ENCODE results near the gene TEX101. TPM values are rescaled to one million over a fixed set of nuclear protein-coding genes. Genes with fewer than 3 reads are reported as not detected.
"Not testable (repeated sequence)": the region's sequence is repeated elsewhere in the genome, so short reads cannot be mapped to it uniquely, and the experiment has no call there.

TEX101 gene
- total and polyA plus RNA-seq, 2 donors (not counting 1 experiment from before 2014, with no cell fraction given), result not detected

- H3K27me3 ChIP-seq (ENCODE audit: control insufficient read depth, insufficient read depth, low read length); H3K4me3 ChIP-seq (replicated peaks in 1 of 4; ENCODE audit: control extremely low read depth in 1 of 4, insufficient read depth in 1 of 4, low read depth in 3 of 4, low read length in 4 of 4); H4K20me1 ChIP-seq (ENCODE audit: control insufficient read depth, extremely low read depth, insufficient read depth, low read length); H3K27ac ChIP-seq (ENCODE audit: insufficient read depth, low read length); H3K79me2 ChIP-seq (ENCODE audit: control insufficient read depth, insufficient read depth, low read length); H3K9ac ChIP-seq (ENCODE audit: insufficient read depth, low read length); H3K4me2 ChIP-seq (ENCODE audit: extremely low read depth, insufficient read depth, low read length); H3K4me1 ChIP-seq (ENCODE audit: control insufficient read depth, extremely low read depth, insufficient read depth, low read length); H3K36me3 ChIP-seq (ENCODE audit: control insufficient read depth, insufficient read depth, low read length); H2AFZ ChIP-seq (ENCODE audit: low read length); H3K9me3 ChIP-seq (ENCODE audit: control insufficient read depth, insufficient read depth, low read depth, low read length): not testable (repeated sequence)
- peak in 1 of 2 donors; percentile 60 for DNase-seq (ENCODE audit: low read depth in 2 of 2)
Observed at GRCh38 chr19:43390903-43391551, 23.7 kb upstream of the TEX101 start.

GRCh38 chr19:43391552-43391935, 23.1 kb upstream of the TEX101 start:
- not testable (repeated sequence) for H3K79me2 ChIP-seq (ENCODE audit: control insufficient read depth, insufficient read depth, low read length); H3K4me3 ChIP-seq (replicated peaks in 1 of 4; ENCODE audit: control extremely low read depth in 1 of 4, insufficient read depth in 1 of 4, low read depth in 3 of 4, low read length in 4 of 4); H3K4me1 ChIP-seq (ENCODE audit: control insufficient read depth, extremely low read depth, insufficient read depth, low read length); H3K27me3 ChIP-seq (ENCODE audit: control insufficient read depth, insufficient read depth, low read length); H3K9me3 ChIP-seq (ENCODE audit: control insufficient read depth, insufficient read depth, low read depth, low read length); H2AFZ ChIP-seq (ENCODE audit: low read length); H3K4me2 ChIP-seq (ENCODE audit: extremely low read depth, insufficient read depth, low read length); H3K9ac ChIP-seq (ENCODE audit: insufficient read depth, low read length); H3K27ac ChIP-seq (ENCODE audit: insufficient read depth, low read length); H4K20me1 ChIP-seq (ENCODE audit: control insufficient read depth, extremely low read depth, insufficient read depth, low read length); H3K36me3 ChIP-seq (ENCODE audit: control insufficient read depth, insufficient read depth, low read length)
- peak in 1 of 2 donors; percentile 1 for DNase-seq (ENCODE audit: low read depth in 2 of 2)

- DNase-seq (ENCODE audit: low read depth in 2 of 2); H2AFZ ChIP-seq (ENCODE audit: low read length); H3K9ac ChIP-seq (ENCODE audit: insufficient read depth, low read length); H3K9me3 ChIP-seq (ENCODE audit: control insufficient read depth, insufficient read depth, low read depth, low read length); H3K27me3 ChIP-seq (ENCODE audit: control insufficient read depth, insufficient read depth, low read length); H4K20me1 ChIP-seq (ENCODE audit: control insufficient read depth, extremely low read depth, insufficient read depth, low read length); H3K4me3 ChIP-seq (replicated peaks in 1 of 4; ENCODE audit: control extremely low read depth in 1 of 4, insufficient read depth in 1 of 4, low read depth in 3 of 4, low read length in 4 of 4); H3K4me2 ChIP-seq (ENCODE audit: extremely low read depth, insufficient read depth, low read length); H3K4me1 ChIP-seq (ENCODE audit: control insufficient read depth, extremely low read depth, insufficient read depth, low read length); H3K79me2 ChIP-seq (ENCODE audit: control insufficient read depth, insufficient read depth, low read length); H3K27ac ChIP-seq (ENCODE audit: insufficient read depth, low read length); H3K36me3 ChIP-seq (ENCODE audit: control insufficient read depth, insufficient read depth, low read length): not testable (repeated sequence)
Observed at GRCh38 chr19:43393501-43393900, 21.2 kb upstream of the TEX101 start.

GRCh38 chr19:43395561-43395960, 19.1 kb upstream of the TEX101 start:
- TF ChIP-seq CTCF (conservative IDR thresholded peaks at IDR 0.05 in 1 of 2, IDR thresholded peaks at IDR 0.05 in 1 of 2; ENCODE audit: low read depth in 1 of 2, low read length in 2 of 2), result no peak
- TF ChIP-seq EZH2 (IDR thresholded peaks at IDR 0.05; ENCODE audit: low read length, missing control alignments), result no peak
- no peaks in the 10 kb centered on the region for H3K79me2 ChIP-seq (ENCODE audit: control insufficient read depth, insufficient read depth, low read length)
- H3K4me2 ChIP-seq (ENCODE audit: extremely low read depth, insufficient read depth, low read length), result no peak overlapping the region
- H3K27ac ChIP-seq (ENCODE audit: insufficient read depth, low read length), result no peak overlapping the region
- no peaks in the 10 kb centered on the region for H3K9me3 ChIP-seq (ENCODE audit: control insufficient read depth, insufficient read depth, low read depth, low read length)
- no peak overlapping the region for H3K4me3 ChIP-seq (replicated peaks in 1 of 4; ENCODE audit: control extremely low read depth in 1 of 4, insufficient read depth in 1 of 4, low read depth in 3 of 4, low read length in 4 of 4)
- no peaks in the 10 kb centered on the region for H3K4me1 ChIP-seq (ENCODE audit: control insufficient read depth, extremely low read depth, insufficient read depth, low read length)
- no peak overlapping the region for H2AFZ ChIP-seq (ENCODE audit: low read length)
- H3K36me3 ChIP-seq (ENCODE audit: control insufficient read depth, insufficient read depth, low read length), result no peaks in the 10 kb centered on the region
- no peak overlapping the region for H3K9ac ChIP-seq (ENCODE audit: insufficient read depth, low read length)
- DNase-seq (ENCODE audit: low read depth in 2 of 2), result no peak
- H3K27me3 ChIP-seq (ENCODE audit: control insufficient read depth, insufficient read depth, low read length), result no peaks in the 10 kb centered on the region
- no peaks in the 10 kb centered on the region for H4K20me1 ChIP-seq (ENCODE audit: control insufficient read depth, extremely low read depth, insufficient read depth, low read length)
